Heart left ventricle (tissue), 16 donors: ENCODE results near the gene TBL1X. TPM values are rescaled to one million over a fixed set of nuclear protein-coding genes. Genes with fewer than 3 reads are reported as not detected.

Experiments
- ATAC-seq, 4 donors: fragments of 200-7000 bp; cut with Tn5 transposase; one replicate each; pipeline ENCODE4 v1.9.1; 2020 to 2022; ENCODE audit warnings: moderate library complexity in 4 of 4, mild to moderate bottlenecking in 3 of 4, moderate number of reproducible peaks in 1 of 4
- DNase-seq, 5 donors: peaks; one replicate each; pipeline ENCODE4 v3.0.0-alpha.2; 2020
- H3K27ac ChIP-seq, 12 donors: fragments of 200-600 bp; sonication (generic) in 4 of 12; one replicate each; pipeline versions ENCODE4 v1.5.0 to v1.8.0; 2016 to 2022; ENCODE audit warnings: mild to moderate bottlenecking in 2 of 12
- H3K27me3 ChIP-seq, 9 donors: fragments of 200-600 bp; sonication (generic) in 2 of 9; one replicate each; pipeline versions ENCODE4 v1.5.1 to v1.8.0; 2016 to 2022; ENCODE audit warnings: mild to moderate bottlenecking in 3 of 9
- H3K36me3 ChIP-seq, 9 donors: fragments of 200-600 bp; sonication (generic) in 2 of 9; one replicate each; pipeline versions ENCODE4 v1.5.0 to v1.8.0; 2018 to 2022; ENCODE audit warnings: mild to moderate bottlenecking in 2 of 9
- H3K4me1 ChIP-seq, 12 donors: fragments of 200-600 bp; sonication (generic) in 4 of 12; one replicate each; pipeline versions ENCODE4 v1.5.0 to v1.8.0; 2016 to 2022; ENCODE audit warnings: mild to moderate bottlenecking in 3 of 12
- H3K4me3 ChIP-seq, 12 donors: fragments of 200-600 bp; sonication (generic) in 4 of 12; one replicate each; pipeline versions ENCODE4 v1.5.0 to v1.8.0; 2017 to 2022; ENCODE audit warnings: mild to moderate bottlenecking in 9 of 12, moderate library complexity in 4 of 12
- H3K9me3 ChIP-seq, 12 donors: fragments of 200-600 bp; sonication (generic) in 4 of 12; one replicate each; pipeline versions ENCODE4 v1.5.0 to v1.8.0; 2016 to 2022; ENCODE audit warnings: mild to moderate bottlenecking in 1 of 12
- CTCF ChIP-seq, 12 donors: fragments of 200-600 bp; sonication (generic) in 4 of 12; IDR thresholded peaks; one replicate each; pipeline versions ENCODE4 v1.5.0 to v1.8.0; 2018 to 2022; ENCODE audit warnings: antibody characterized with exemption in 12 of 12, mild to moderate bottlenecking in 5 of 12
- POLR2A ChIP-seq, 2 donors: fragments of 450-650 bp; IDR thresholded peaks; one replicate each; pipeline ENCODE4 v1.6.1; 2017; ENCODE audit warnings: antibody characterized with exemption in 2 of 2, mild to moderate bottlenecking in 2 of 2, moderate library complexity in 2 of 2
- WGBS, 4 donors: extraction: QIAGEN DNeasy Blood & Tissue Kit in 2 of 4; methylation state at CpG; one replicate each; pipeline versions ENCODE4 v1.1.5 to v1.1.7; 2013 to 2018; 5-methylcytosine and 5-hydroxymethylcytosine counted together
- intact Hi-C, 10 donors: fragments of 100-400 bp; cut with DNase I; formaldehyde crosslinking; loops; one replicate each; pipeline versions ENCODE4 v1.11.1 to v1.14.2; 2022
- polyA plus RNA-seq, 2 donors: library from polyadenylated mRNA; stranded (reverse); fragments of 200-250 nt; gene quantifications; one replicate each; pipeline ENCODE4 v1.2.3, GENCODE V29; 2013
- total RNA-seq, 9 donors: library from RNA; depleted of rRNA in 2 of 9; stranded (reverse); fragments of >200 nt in 2 of 9; fragmentation: NEBNext Ultra II Directional in 3 of 9; extraction: Animal tissue kit (Norgen Biotek cat#: 25700) in 3 of 9; gene quantifications; one replicate each; pipeline versions ENCODE4 v1.1.0 to v1.2.4, GENCODE V29; 2016 to 2023
- donor health status: ischemic (EF 13 %, LVEDD 7.1; RV severe dilation, severe dysfunction).
- donor health status: healthy with polysubstance abuse.
- donor health status: DM: no; HTN: yes; CAD: no.
- donor health status: DM: no; HTN: no; CAD: no.
- donor health status: ischemic (EF 25% LVEDD 6.9; RV normal size, moderate dysfunction).
- donor health status: ischemic (EF 25% LVEDD 5.7; RV mildly dilated, moderate dysfunction).
- donor health status: healthy.
- donor health status: DM: yes; HTN: yes; CAD: no.
- donor health status: ischemic (EF 35%, LVEDD 5.7; RV mildly dilated, moderate dysfunction).
- donor health status: nonischemic (EF 11% LVEDD 7.7; RV severe dilation, severe dysfunction).
- donor health status: DM: yes; HTN: yes; CAD: no.
- donor health status: PGD.
- donor health status: ischemic (EF 29% LVEDD 5.4; RV normal size, mild dysfunction).
- donor health status: nonischemic (EF 23%, LVEDD 6.1; RV moderate dilation, normal function).

Gene TBL1X
- total and polyA plus RNA-seq, 11 donors: 2.4 to 30.7 (median 9.7) TPM

GRCh38 chrX:9710332-9710731 lies 245.5 kb downstream of the TBL1X start:
- H3K36me3 ChIP-seq: peaks cover 0 to 40% (median 17%) of the 10 kb centered on the region in 9 donors
- intact Hi-C loops: no loop called here
- no peak for DNase-seq

GRCh38 chrX:9717376-9717775 lies 252.5 kb downstream of the TBL1X start:
- H3K27me3 ChIP-seq: no peaks in the 10 kb centered on the region
- 95 to 98% (median 97%) methylated on average over 19 to 21 of the region's 21 CpGs for WGBS, 4 donors
- H3K4me3 ChIP-seq: no peak overlapping the region
- H3K27ac ChIP-seq: no peak overlapping the region
- TF ChIP-seq CTCF (IDR thresholded peaks at IDR 0.05): no peak
- TF ChIP-seq POLR2A (IDR thresholded peaks at IDR 0.05): no peak
- DNase-seq: no peak
- peaks cover 0 to 29% (median 7%) of the 10 kb centered on the region in 9 donors for H3K36me3 ChIP-seq
- intact Hi-C loops: no loop called here
- peaks cover 0 to 6% (median 0%) of the 10 kb centered on the region in 12 donors for H3K9me3 ChIP-seq
- H3K4me1 ChIP-seq: no peaks in the 10 kb centered on the region
- ATAC-seq: no peak

More at GRCh38 chrX:9710332-9710731, 245.5 kb downstream of the TBL1X start:
- Histone ChIP-seq H3K4me3 (no peak overlapping the region), H3K4me1 (peaks cover 0 to 4% (median 0%) of the 10 kb centered on the region in 12 donors), H3K27me3 (no peaks in the 10 kb centered on the region), H3K9me3 (peaks cover 0 to 11% (median 0%) of the 10 kb centered on the region in 12 donors), H3K27ac (no peak overlapping the region)
- TF ChIP-seq CTCF (IDR thresholded peaks at IDR 0.05): no peak
- TF ChIP-seq POLR2A (IDR thresholded peaks at IDR 0.05): no peak
- no peak for ATAC-seq
- 77 to 97% (median 92%) methylated on average over 8 of the region's 8 CpGs for WGBS, 4 donors

GRCh38 chrX:9724711-9725110 lies 259.9 kb downstream of the TBL1X start:
- no peak overlapping the region for H3K4me3 ChIP-seq
- DNase-seq (no peak), ATAC-seq (no peak)
- H3K27me3 ChIP-seq: peaks cover 0 to 4% (median 0%) of the 10 kb centered on the region in 9 donors
- H3K36me3 ChIP-seq: no peaks in the 10 kb centered on the region
- H3K9me3 ChIP-seq: peaks cover 0 to 43% (median 5%) of the 10 kb centered on the region in 12 donors
- TF ChIP-seq POLR2A (IDR thresholded peaks at IDR 0.05): no peak
- no peak for TF ChIP-seq CTCF (IDR thresholded peaks at IDR 0.05)
- H3K4me1 ChIP-seq: no peaks in the 10 kb centered on the region
- no peak overlapping the region for H3K27ac ChIP-seq
- intact Hi-C loops: no loop called here
- 62 to 94% (median 81%) methylated on average over 2 of the region's 2 CpGs for WGBS, 4 donors

GRCh38 chrX:9728261-9728660 lies 263.4 kb downstream of the TBL1X start:
- ATAC-seq: no peak
- WGBS, 4 donors: 81 to 97% (median 88%) methylated on average over 3 of the region's 3 CpGs
- peaks cover 0 to 37% (median 5%) of the 10 kb centered on the region in 12 donors for H3K9me3 ChIP-seq
- no peaks in the 10 kb centered on the region for H3K4me1 ChIP-seq
- intact Hi-C loops: no loop called here
- peaks cover 0 to 4% (median 0%) of the 10 kb centered on the region in 9 donors for H3K27me3 ChIP-seq
- no peak overlapping the region for H3K4me3 ChIP-seq
- H3K27ac ChIP-seq: no peak overlapping the region
- TF ChIP-seq CTCF (IDR thresholded peaks at IDR 0.05) (no peak), POLR2A (IDR thresholded peaks at IDR 0.05) (no peak)
- no peaks in the 10 kb centered on the region for H3K36me3 ChIP-seq
- no peak for DNase-seq
